ENCODE data around the gene SLBP.

Gene SLBP

GRCh38 chr4:1712216-1713002 is at the start of gene SLBP:
SLBP (minus strand) TSS chr4:1712319; CDS start chr4:1712188, 131 bp downstream.
- peak; percentile 97 to 99 for DNase-seq (ENCODE audit: low read depth in 1 of 2, low spot score in 1 of 2)
- no peak for TF ChIP-seq JUND (IDR thresholded peaks at IDR 0.05; ENCODE audit: low read depth)
- in situ Hi-C loops (cut with HindIII; ENCODE audit: low pct_unique_long_range_greater_than_20kb, low sequenced_read_pairs) = no loop called here

- in situ Hi-C loops (cut with HindIII; ENCODE audit: low pct_unique_long_range_greater_than_20kb, low sequenced_read_pairs) = no loop called here
- TF ChIP-seq JUND (IDR thresholded peaks at IDR 0.05; ENCODE audit: low read depth) = no peak
- no peak for DNase-seq (ENCODE audit: low read depth in 1 of 2, low spot score in 1 of 2)
Observed at GRCh38 chr4:1761130-1761689, 49.1 kb upstream of the SLBP start.

- in situ Hi-C loops (cut with HindIII; ENCODE audit: low pct_unique_long_range_greater_than_20kb, low sequenced_read_pairs) = no loop called here
- no peak for TF ChIP-seq JUND (IDR thresholded peaks at IDR 0.05; ENCODE audit: low read depth)
Observed at GRCh38 chr4:1760521-1761071, 48.5 kb upstream of the SLBP start.

GRCh38 chr4:1759818-1760223 is 47.7 kb upstream of the SLBP start:
- no peak for TF ChIP-seq JUND (IDR thresholded peaks at IDR 0.05; ENCODE audit: low read depth)
- in situ Hi-C loops (cut with HindIII; ENCODE audit: low pct_unique_long_range_greater_than_20kb, low sequenced_read_pairs) = no loop called here
- no peak for DNase-seq (ENCODE audit: low read depth in 1 of 2, low spot score in 1 of 2)

More at GRCh38 chr4:1760521-1761071, 48.5 kb upstream of the SLBP start:
- DNase-seq (ENCODE audit: low read depth in 1 of 2, low spot score in 1 of 2) = no peak

GRCh38 chr4:1759170-1759817 is 47.2 kb upstream of the SLBP start:
- DNase-seq (ENCODE audit: low read depth in 1 of 2, low spot score in 1 of 2) = no peak
- TF ChIP-seq JUND (IDR thresholded peaks at IDR 0.05; ENCODE audit: low read depth) = no peak
- in situ Hi-C loops (cut with HindIII; ENCODE audit: low pct_unique_long_range_greater_than_20kb, low sequenced_read_pairs) = no loop called here

GRCh38 chr4:1758306-1759121 is 46.4 kb upstream of the SLBP start:
- DNase-seq (ENCODE audit: low read depth in 1 of 2, low spot score in 1 of 2) = no peak
- in situ Hi-C loops (cut with HindIII; ENCODE audit: low pct_unique_long_range_greater_than_20kb, low sequenced_read_pairs) = no loop called here
- no peak for TF ChIP-seq JUND (IDR thresholded peaks at IDR 0.05; ENCODE audit: low read depth)

GRCh38 chr4:1757836-1758235 is 45.7 kb upstream of the SLBP start:
- no peak for TF ChIP-seq JUND (IDR thresholded peaks at IDR 0.05; ENCODE audit: low read depth)
- DNase-seq (ENCODE audit: low read depth in 1 of 2, low spot score in 1 of 2) = no peak
- in situ Hi-C loops (cut with HindIII; ENCODE audit: low pct_unique_long_range_greater_than_20kb, low sequenced_read_pairs) = no loop called here

GRCh38 chr4:1756893-1757779 is 45.0 kb upstream of the SLBP start:
- TF ChIP-seq JUND (IDR thresholded peaks at IDR 0.05; ENCODE audit: low read depth) = no peak
- DNase-seq (ENCODE audit: low read depth in 1 of 2, low spot score in 1 of 2) = no peak
- in situ Hi-C loops (cut with HindIII; ENCODE audit: low pct_unique_long_range_greater_than_20kb, low sequenced_read_pairs) = no loop called here

- in situ Hi-C loops (cut with HindIII; ENCODE audit: low pct_unique_long_range_greater_than_20kb, low sequenced_read_pairs) = no loop called here
- DNase-seq (ENCODE audit: low read depth in 1 of 2, low spot score in 1 of 2) = no peak
- TF ChIP-seq JUND (IDR thresholded peaks at IDR 0.05; ENCODE audit: low read depth) = no peak
Observed at GRCh38 chr4:1756079-1756478, 44.0 kb upstream of the SLBP start.

GRCh38 chr4:1755297-1755696 is 43.2 kb upstream of the SLBP start:
- in situ Hi-C loops (cut with HindIII; ENCODE audit: low pct_unique_long_range_greater_than_20kb, low sequenced_read_pairs) = no loop called here
- no peak for DNase-seq (ENCODE audit: low read depth in 1 of 2, low spot score in 1 of 2)

GRCh38 chr4:1754336-1754735 is 42.2 kb upstream of the SLBP start:
- in situ Hi-C loops (cut with HindIII; ENCODE audit: low pct_unique_long_range_greater_than_20kb, low sequenced_read_pairs) = no loop called here
- no peak for DNase-seq (ENCODE audit: low read depth in 1 of 2, low spot score in 1 of 2)
- no peak for TF ChIP-seq JUND (IDR thresholded peaks at IDR 0.05; ENCODE audit: low read depth)

More at GRCh38 chr4:1755297-1755696, 43.2 kb upstream of the SLBP start:
- TF ChIP-seq JUND (IDR thresholded peaks at IDR 0.05; ENCODE audit: low read depth) = no peak

Data from T47D (cell line).